Astrocyte of the spinal cord (primary cell): ENCODE results near the gene C15orf61.
A peak's percentile ranks its signal among the peaks of the same experiment; 100 is the strongest.

Experiments
- DNase-seq: peaks from one replicate; pipeline ENCODE4 v3.0.0; 2011; ENCODE audit warnings: low read depth, low spot score
- H3K4me3 ChIP-seq: 2 replicates; pipeline ENCODE4 v1.5.1; 2011; ENCODE audit warnings: low read depth, mild to moderate bottlenecking, low read length, moderate library complexity
- CTCF ChIP-seq: IDR thresholded peaks from 2 replicates; pipeline ENCODE4 v1.5.1; 2012; ENCODE audit warnings: low read depth, mild to moderate bottlenecking, low read length, inconsistent platforms
- in situ Hi-C: cut with HindIII; loops from 2 replicates; pipeline ENCODE4 v1.10.0; 2017; ENCODE audit warnings: low sequenced_read_pairs

Gene C15orf61

GRCh38 chr15:67512933-67513714 lies 7.8 kb upstream of the C15orf61 start:
- in situ Hi-C loops = no loop called here
- TF ChIP-seq CTCF = no peak
- H3K4me3 ChIP-seq = no peak overlapping the region
- DNase-seq = no peak

GRCh38 chr15:67515090-67515489 lies 5.8 kb upstream of the C15orf61 start:
- DNase-seq = no peak
- in situ Hi-C loops = no loop called here
- TF ChIP-seq CTCF = no peak
- no peak overlapping the region for H3K4me3 ChIP-seq

- DNase-seq = no peak
- H3K4me3 ChIP-seq = no peak overlapping the region
- in situ Hi-C loops = no loop called here
- no peak for TF ChIP-seq CTCF
Observed at GRCh38 chr15:67515557-67515956, 5.4 kb upstream of the C15orf61 start.

GRCh38 chr15:67520321-67521028 lies 456 bp upstream of the C15orf61 start:
- in situ Hi-C loops = no loop called here

GRCh38 chr15:67521783-67522568 lies 1.0 kb downstream of the C15orf61 start:
- peak overlapping the region; percentile 83 for H3K4me3 ChIP-seq
- in situ Hi-C loops = no loop called here
- DNase-seq = peak; percentile 45
- TF ChIP-seq CTCF = no peak

More at GRCh38 chr15:67520321-67521028, 456 bp upstream of the C15orf61 start:
- TF ChIP-seq CTCF = no peak
- no peak for DNase-seq
- H3K4me3 ChIP-seq = peak overlapping the region; percentile 83

GRCh38 chr15:67523330-67523729 lies 2.4 kb downstream of the C15orf61 start:
- TF ChIP-seq CTCF = no peak
- DNase-seq = no peak
- H3K4me3 ChIP-seq = no peak overlapping the region
- in situ Hi-C loops = no loop called here
